Common myeloid progenitor, CD34-positive (primary cell): ENCODE data around the gene GPX7.

Experiments used
- CTCF ChIA-PET: fragments of 350-600 bp; sonication (Branson Sonifier 250); formaldehyde crosslinking; loops from one replicate; lab custom pipeline; 2021; ENCODE audit warnings: antibody characterized with exemption; lab: Charles Lee
- POLR2A ChIA-PET: fragments of 350-600 bp; sonication (Branson Sonifier 250); formaldehyde crosslinking; loops from one replicate; lab custom pipeline; 2021; ENCODE audit warnings: antibody characterized with exemption; lab: Charles Lee
- DNase-seq, 3 donors: peaks; one replicate each; pipeline versions ENCODE4 v3.0.0 to v3.0.0-alpha.2; 2013
- H3K27ac ChIP-seq, 2 experiments: 1 replicate in 1 of 2; 2 replicates in 1 of 2; pipeline ENCODE4 v1.7.0; 2013; ENCODE audit warnings: inconsistent platforms in 2 of 2, low read length in 2 of 2, mild to moderate bottlenecking in 2 of 2, low read depth in 1 of 2, moderate library complexity in 1 of 2; ENCODE audit not compliant: severe bottlenecking in 2 of 2, insufficient read depth in 1 of 2, poor library complexity in 1 of 2
- H3K27me3 ChIP-seq, 5 experiments: replicated peaks in 2 of 5; 1 replicate in 3 of 5; 2 replicates in 2 of 5; pipeline versions ENCODE4 v1.6.1 to v1.7.0; 2013; ENCODE audit warnings: low read length in 4 of 5, mild to moderate bottlenecking in 2 of 5, moderate library complexity in 2 of 5, inconsistent platforms in 1 of 5; ENCODE audit not compliant: insufficient read depth in 5 of 5, control insufficient read depth in 4 of 5
- H3K36me3 ChIP-seq, 4 experiments: 1 replicate in 2 of 4; 2 replicates in 2 of 4; pipeline versions ENCODE4 v1.6.1 to v1.7.0; 2013; ENCODE audit warnings: low read length in 3 of 4, control low read depth in 1 of 4, mild to moderate bottlenecking in 1 of 4; ENCODE audit not compliant: control insufficient read depth in 4 of 4, insufficient read depth in 4 of 4
- H3K4me1 ChIP-seq, 4 experiments: 1 replicate in 3 of 4; 2 replicates in 1 of 4; pipeline versions ENCODE4 v1.6.1 to v1.7.1; 2013; ENCODE audit warnings: low read length in 3 of 4, mild to moderate bottlenecking in 3 of 4, control low read depth in 1 of 4, inconsistent platforms in 1 of 4, moderate library complexity in 1 of 4; ENCODE audit not compliant: control insufficient read depth in 4 of 4, insufficient read depth in 4 of 4; ENCODE audit errors: control extremely low read depth in 1 of 4
- H3K4me3 ChIP-seq, 7 experiments: 1 replicate in 4 of 7; 2 replicates in 3 of 7; pipeline versions ENCODE4 v1.5.1 to v1.7.0; 2013; ENCODE audit warnings: mild to moderate bottlenecking in 7 of 7, low read length in 6 of 7, moderate library complexity in 6 of 7, inconsistent platforms in 2 of 7, low read depth in 2 of 7, control low read depth in 1 of 7; ENCODE audit not compliant: insufficient read depth in 4 of 7, control insufficient read depth in 1 of 7; ENCODE audit errors: extremely low read depth in 1 of 7
- H3K9me3 ChIP-seq, 5 experiments: 1 replicate in 4 of 5; 2 replicates in 1 of 5; pipeline versions ENCODE4 v1.6.1 to v1.7.1; 2013; ENCODE audit warnings: low read length in 4 of 5, mild to moderate bottlenecking in 2 of 5, inconsistent platforms in 1 of 5, low read depth in 1 of 5, moderate library complexity in 1 of 5; ENCODE audit not compliant: control insufficient read depth in 4 of 5, insufficient read depth in 2 of 5; ENCODE audit errors: control extremely low read depth in 1 of 5
- WGBS: methylation state at CpG from one replicate; pipeline ENCODE4 v1.1.5; 2013; ENCODE audit not compliant: insufficient coverage; 5-methylcytosine and 5-hydroxymethylcytosine counted together

GPX7 gene

DNA sequence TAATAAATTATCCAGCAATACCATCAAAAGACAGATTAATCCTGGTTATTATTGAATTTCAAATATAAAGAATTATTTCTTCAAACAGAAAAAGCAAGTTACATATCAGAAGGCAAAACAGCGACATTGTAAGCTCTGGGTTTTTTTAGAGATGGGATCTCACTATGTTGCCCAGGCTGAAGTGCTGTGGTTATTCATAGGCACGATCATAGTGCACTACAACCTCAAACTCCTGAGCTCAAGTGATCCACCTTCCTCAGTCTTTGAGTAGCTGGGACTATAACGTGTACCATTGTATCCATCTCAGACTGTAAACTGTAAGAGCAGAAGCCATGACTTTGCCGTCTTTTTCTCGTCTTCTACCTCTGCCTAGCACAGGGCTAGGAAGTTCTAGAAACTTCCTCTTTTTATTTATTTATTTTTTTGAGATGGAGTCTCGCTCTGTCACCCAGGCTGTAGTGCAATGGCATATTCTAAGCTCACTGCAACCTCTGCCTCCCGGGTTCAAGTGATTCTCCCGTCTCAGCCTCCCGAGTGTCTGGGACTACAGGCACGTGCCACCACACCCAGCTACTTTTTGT is 20.0 kb upstream of the GPX7 start:
- CTCF ChIA-PET = interaction anchor here (0.5 kb wide), 1 partner anchor 11 kb away, joined by 3 read pairs; no protein-coding TSS in a partner anchor
- no peak overlapping the region for H3K4me3 ChIP-seq
- peak in 1 of 3 donors; percentile 30 for DNase-seq
- H3K36me3 ChIP-seq = no peaks in the 10 kb centered on the region
- POLR2A ChIA-PET = no interaction called here
- H3K4me1 ChIP-seq = peaks cover 0 to 11% (median 0%) of the 10 kb centered on the region in 4 experiments
- H3K27ac ChIP-seq = no peak overlapping the region
- no peaks in the 10 kb centered on the region for H3K27me3 ChIP-seq
- no peaks in the 10 kb centered on the region for H3K9me3 ChIP-seq
- 96% methylated on average over 4 of the region's 10 CpGs for WGBS

DNA sequence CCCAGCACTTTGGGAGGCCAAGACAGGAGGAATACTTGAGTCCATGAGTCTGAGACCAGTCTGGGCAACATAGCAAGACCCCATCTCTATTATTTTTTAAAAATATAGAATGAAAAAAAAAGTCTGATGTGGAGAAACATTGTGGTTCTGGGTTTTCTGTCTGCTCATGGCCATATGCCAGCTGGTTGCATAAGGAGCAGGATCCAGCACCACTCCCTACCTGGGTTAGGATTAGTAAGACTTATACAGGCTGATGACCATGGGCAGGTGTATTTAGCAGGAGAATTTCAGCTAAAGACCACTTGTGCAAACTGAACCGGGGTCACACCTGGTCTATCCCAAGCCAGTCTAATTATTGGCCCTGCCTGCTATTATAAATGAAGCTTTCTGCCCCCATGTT is 16.7 kb upstream of the GPX7 start:
- H3K27me3 ChIP-seq = no peaks in the 10 kb centered on the region
- no peak for DNase-seq
- ChIA-PET CTCF (interaction anchor here (1.1 kb wide), 1 partner anchor 9 kb away, joined by 3 read pairs; no protein-coding TSS in a partner anchor), POLR2A (interaction anchor here (0.6 kb wide), 1 partner anchor 172 kb away, joined by 3 read pairs; no protein-coding TSS in a partner anchor)
- WGBS = no CpG with 5 or more reads among the region's 1 CpG
- no peak overlapping the region for H3K4me3 ChIP-seq
- H3K36me3 ChIP-seq = no peaks in the 10 kb centered on the region
- H3K9me3 ChIP-seq = no peaks in the 10 kb centered on the region
- no peak overlapping the region for H3K27ac ChIP-seq
- peaks cover 0 to 13% (median 5%) of the 10 kb centered on the region in 4 experiments for H3K4me1 ChIP-seq

DNA sequence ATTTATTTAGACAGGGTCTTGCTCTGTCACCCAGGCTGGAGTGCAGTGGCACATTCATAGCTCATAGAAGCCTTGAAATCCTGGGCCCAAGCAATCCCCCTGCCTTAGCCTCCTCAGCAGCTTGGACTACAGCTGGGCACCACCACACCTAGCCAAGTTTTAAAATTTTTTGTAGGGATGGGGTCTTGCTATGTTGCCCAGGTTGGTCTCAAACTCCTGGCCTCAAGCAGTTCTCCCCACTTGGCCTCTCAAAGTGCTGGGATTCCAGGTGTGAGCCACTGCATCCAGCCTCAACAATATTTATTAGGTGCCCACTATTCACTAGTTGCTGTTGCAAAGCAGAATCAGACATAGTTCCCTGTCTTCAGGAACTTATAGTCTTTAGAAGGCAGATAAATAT is 14.1 kb upstream of the GPX7 start:
- H3K27ac ChIP-seq = no peak overlapping the region
- no peaks in the 10 kb centered on the region for H3K9me3 ChIP-seq
- H3K4me3 ChIP-seq = no peak overlapping the region
- H3K4me1 ChIP-seq = peaks cover 0 to 10% (median 3%) of the 10 kb centered on the region in 4 experiments
- no peaks in the 10 kb centered on the region for H3K27me3 ChIP-seq
- no peak for DNase-seq
- no peaks in the 10 kb centered on the region for H3K36me3 ChIP-seq
- POLR2A ChIA-PET = no interaction called here
- CTCF ChIA-PET = interaction anchor here (1.0 kb wide), 1 partner anchor 18 kb away, joined by 3 read pairs; no protein-coding TSS in a partner anchor

DNA sequence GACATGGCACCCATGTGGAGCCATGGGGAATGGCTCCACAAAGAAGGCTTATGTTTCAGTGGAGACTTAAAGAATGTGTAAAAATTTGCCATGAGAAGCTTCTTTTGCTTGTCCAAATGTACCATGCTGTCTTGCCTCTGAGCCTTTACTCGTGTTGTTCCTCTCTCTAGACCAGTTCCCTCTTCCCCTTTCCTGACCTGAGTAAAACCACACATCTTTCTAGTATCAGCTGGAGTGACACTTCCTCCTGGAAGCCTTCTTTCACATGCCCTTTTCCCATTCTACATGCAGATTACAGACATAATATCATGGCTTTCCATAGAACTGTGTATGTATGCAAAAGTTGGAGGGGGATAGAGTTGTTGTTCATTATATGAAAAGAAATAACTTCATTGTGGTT is 13.6 kb upstream of the GPX7 start:
- Histone ChIP-seq H3K9me3 (no peaks in the 10 kb centered on the region), H3K36me3 (no peaks in the 10 kb centered on the region), H3K27me3 (no peaks in the 10 kb centered on the region), H3K4me3 (no peak overlapping the region), H3K27ac (no peak overlapping the region), H3K4me1 (peaks cover 0 to 10% (median 3%) of the 10 kb centered on the region in 4 experiments)
- DNase-seq = peak in 1 of 3 donors; percentile 26
- POLR2A ChIA-PET = no interaction called here
- CTCF ChIA-PET = interaction anchor here (1.0 kb wide), 1 partner anchor 18 kb away, joined by 3 read pairs; no protein-coding TSS in a partner anchor
- WGBS = 7% methylated on average over 1 of the region's 1 CpG

DNA sequence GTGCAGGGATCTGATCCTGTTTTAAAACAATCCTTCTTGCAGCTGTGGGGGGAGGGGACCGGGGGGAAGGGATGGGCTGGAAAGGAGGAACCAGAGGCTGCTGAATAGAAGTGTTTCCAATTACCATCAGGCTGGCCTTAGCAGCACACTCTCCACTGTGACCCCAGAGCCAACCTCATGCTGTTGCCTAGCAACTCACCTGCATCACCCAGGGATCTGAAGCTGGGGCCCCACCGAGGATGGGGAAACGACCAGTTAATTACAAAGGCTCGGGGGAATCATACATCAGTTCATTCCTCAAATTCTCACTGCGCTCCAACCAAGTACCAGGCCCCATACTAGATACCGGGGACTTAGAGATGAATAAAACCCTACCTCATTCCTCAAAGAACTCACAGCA is 11.9 kb upstream of the GPX7 start:
- WGBS = 94% methylated on average over 2 of the region's 6 CpGs
- H3K36me3 ChIP-seq = no peaks in the 10 kb centered on the region
- ChIA-PET CTCF (no interaction called here), POLR2A (no interaction called here)
- peaks cover 0 to 10% (median 5%) of the 10 kb centered on the region in 4 experiments for H3K4me1 ChIP-seq
- no peak overlapping the region for H3K27ac ChIP-seq
- H3K9me3 ChIP-seq = no peaks in the 10 kb centered on the region
- no peak overlapping the region for H3K4me3 ChIP-seq
- DNase-seq = no peak
- no peaks in the 10 kb centered on the region for H3K27me3 ChIP-seq

DNA sequence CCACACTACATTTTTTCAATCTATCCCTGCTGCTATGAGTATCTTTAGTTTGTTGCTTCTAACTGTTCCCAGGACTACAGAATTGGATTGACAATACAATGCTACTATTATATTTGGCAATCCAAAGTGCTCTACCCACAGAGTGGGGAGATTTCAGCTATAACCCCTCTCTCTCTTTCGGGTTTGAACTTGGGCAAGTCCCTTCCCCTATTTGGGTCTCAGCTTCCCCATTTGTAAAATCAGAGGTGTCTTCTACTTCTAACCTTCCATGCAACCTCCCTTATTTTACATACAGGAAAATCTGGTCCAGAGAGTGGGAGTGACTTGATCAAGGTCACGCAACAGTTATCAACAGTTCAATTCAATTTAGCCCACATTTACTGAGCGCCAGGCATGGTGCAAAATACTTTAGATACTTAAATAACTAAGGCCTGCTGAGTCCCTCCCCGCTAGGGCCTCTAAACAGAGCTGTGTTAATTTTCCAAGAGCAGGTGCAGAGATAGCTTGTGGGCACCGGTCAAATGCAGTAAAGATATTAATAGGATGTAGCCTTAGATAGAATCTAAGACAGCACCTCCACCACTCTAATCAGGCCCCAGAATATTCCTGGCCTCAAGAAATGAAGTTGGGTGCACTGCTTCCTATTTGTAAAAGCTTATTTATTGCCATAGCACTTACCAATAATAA is 9.4 kb upstream of the GPX7 start:
- Histone ChIP-seq H3K27me3 (no peaks in the 10 kb centered on the region), H3K36me3 (no peaks in the 10 kb centered on the region), H3K27ac (no peak overlapping the region), H3K4me1 (peaks cover 0 to 10% (median 5%) of the 10 kb centered on the region in 4 experiments), H3K9me3 (no peaks in the 10 kb centered on the region), H3K4me3 (no peak overlapping the region)
- no peak for DNase-seq
- POLR2A ChIA-PET = no interaction called here
- CTCF ChIA-PET = interaction anchor here (1.1 to 1.5 kb wide), 5 partner anchors 12 to 129 kb away, joined by 3 to 5 read pairs (median 3); no protein-coding TSS in a partner anchor
- 91% methylated on average over 3 of the region's 5 CpGs for WGBS

DNA sequence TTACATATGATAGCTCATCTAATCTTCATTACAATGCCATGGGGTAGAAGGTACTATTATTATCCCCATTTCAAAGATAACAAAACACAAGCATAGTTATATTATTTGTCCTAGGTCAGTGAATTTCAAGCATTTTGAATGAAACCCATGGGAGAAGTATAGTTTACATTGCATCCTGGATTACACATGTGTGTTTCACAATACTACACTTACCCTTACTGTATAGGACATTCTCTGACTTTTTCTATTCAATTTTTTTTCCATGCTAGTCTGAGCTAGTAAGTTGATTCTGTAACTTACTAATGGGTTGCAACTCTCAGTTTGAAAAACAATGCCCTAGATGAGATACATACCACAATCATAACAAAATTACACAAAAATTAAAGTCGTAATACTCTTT is 8.7 kb upstream of the GPX7 start:
- H3K9me3 ChIP-seq = no peaks in the 10 kb centered on the region
- ChIA-PET CTCF (interaction anchor here (1.1 to 1.5 kb wide), 5 partner anchors 11 to 129 kb away, joined by 3 to 5 read pairs (median 3); no protein-coding TSS in a partner anchor), POLR2A (no interaction called here)
- peaks cover 0 to 4% (median 2%) of the 10 kb centered on the region in 4 experiments for H3K4me1 ChIP-seq
- no peak overlapping the region for H3K4me3 ChIP-seq
- whole genome bisulfite sequencing = 88% methylated on average over 1 of the region's 1 CpG
- no peaks in the 10 kb centered on the region for H3K36me3 ChIP-seq
- no peak overlapping the region for H3K27ac ChIP-seq
- no peak for DNase-seq
- no peaks in the 10 kb centered on the region for H3K27me3 ChIP-seq
